GM21576 (cell line): ENCODE data around the gene SSC4D.
"Not testable (repeated sequence)": the region's sequence is repeated elsewhere in the genome, so short reads cannot be mapped to it uniquely, and the experiment has no call there.

Source experiments
- ATAC-seq: cut with Tn5 transposase; IDR thresholded peaks from one replicate; pipeline ENCODE4 v1.9.1; 2021; ENCODE audit warnings: mild to moderate bottlenecking, moderate library complexity; ENCODE audit not compliant: unreplicated experiment

The SSC4D gene

GRCh38 chr7:76423666-76424412 is 14.3 kb upstream of the SSC4D start:
- ATAC-seq, result no peak

GRCh38 chr7:76421097-76421496 is 11.6 kb upstream of the SSC4D start:
- ATAC-seq, result not testable (repeated sequence)

GRCh38 chr7:76417654-76418310 is 8.3 kb upstream of the SSC4D start:
- not testable (repeated sequence) for ATAC-seq

GRCh38 chr7:76412249-76412648 is 2.8 kb upstream of the SSC4D start:
- no peak for ATAC-seq

GRCh38 chr7:76411626-76412025 is 2.1 kb upstream of the SSC4D start:
- no peak for ATAC-seq

- ATAC-seq, result no peak
These were observed 1.4 kb downstream of the SSC4D start for GRCh38 chr7:76408121-76408560.

GRCh38 chr7:76407718-76408117 is 1.8 kb downstream of the SSC4D start:
- no peak for ATAC-seq

- no peak for ATAC-seq
These were observed 3.8 kb downstream of the SSC4D start for GRCh38 chr7:76405738-76406137.

- no peak for ATAC-seq
These were observed 5.6 kb downstream of the SSC4D start for GRCh38 chr7:76403780-76404494.

GRCh38 chr7:76403097-76403496 is 6.4 kb downstream of the SSC4D start:
- ATAC-seq, result not testable (repeated sequence)

- no peak for ATAC-seq
These were observed 9.2 kb downstream of the SSC4D start for GRCh38 chr7:76400248-76400647.

- no peak for ATAC-seq
These were observed 11.9 kb downstream of the SSC4D start for GRCh38 chr7:76397409-76398183.

- no peak for ATAC-seq
These were observed 12.6 kb downstream of the SSC4D start for GRCh38 chr7:76396864-76397263.

GRCh38 chr7:76395965-76396726 is 13.4 kb downstream of the SSC4D start:
- no peak for ATAC-seq

GRCh38 chr7:76395605-76395964 is 13.9 kb downstream of the SSC4D start:
- not testable (repeated sequence) for ATAC-seq

- no peak for ATAC-seq
These were observed 14.5 kb downstream of the SSC4D start for GRCh38 chr7:76394957-76395356.

- peak; percentile 85 for ATAC-seq
These were observed 16.1 kb downstream of the SSC4D start for GRCh38 chr7:76393116-76394031.

GRCh38 chr7:76392531-76393115 is 16.9 kb downstream of the SSC4D start:
- ATAC-seq, result no peak

GRCh38 chr7:76390092-76390491 is 19.4 kb downstream of the SSC4D start:
- no peak for ATAC-seq
